ENCODE measurements around the gene GABBR1. TPM values are rescaled to one million over a fixed set of nuclear protein-coding genes. Genes with fewer than 3 reads are reported as not detected.

The GABBR1 gene
- total RNA-seq, 2 donors from 2014 or later = 16.4 to 32.0 TPM

- DNase-seq (ENCODE audit: low spot score) = no peak
- H3K36me3 ChIP-seq = peaks cover 17% of the 10 kb centered on the region
Observed at GRCh38 chr6:29598172-29598747, 34.7 kb downstream of the GABBR1 start.

GRCh38 chr6:29597184-29597583, 35.8 kb downstream of the GABBR1 start:
- H3K4me1 ChIP-seq = no peaks in the 10 kb centered on the region
- DNase-seq (ENCODE audit: low spot score) = no peak
- no peaks in the 10 kb centered on the region for H3K9me3 ChIP-seq
- H3K27ac ChIP-seq = no peak overlapping the region
- H3K36me3 ChIP-seq = peaks cover 7% of the 10 kb centered on the region
- H3K27me3 ChIP-seq = no peaks in the 10 kb centered on the region
- no peak for TF ChIP-seq CTCF (IDR thresholded peaks at IDR 0.05)
- H3K4me3 ChIP-seq = no peak overlapping the region

More at GRCh38 chr6:29598172-29598747, 34.7 kb downstream of the GABBR1 start:
- no peak overlapping the region for H3K4me3 ChIP-seq
- no peaks in the 10 kb centered on the region for H3K4me1 ChIP-seq
- H3K9me3 ChIP-seq = no peaks in the 10 kb centered on the region
- no peak for TF ChIP-seq CTCF (IDR thresholded peaks at IDR 0.05)
- no peak overlapping the region for H3K27ac ChIP-seq
- H3K27me3 ChIP-seq = no peaks in the 10 kb centered on the region

GRCh38 chr6:29596381-29596900, 36.5 kb downstream of the GABBR1 start:
- Histone ChIP-seq H3K9me3 (no peaks in the 10 kb centered on the region), H3K4me3 (no peak overlapping the region), H3K36me3 (no peaks in the 10 kb centered on the region), H3K27ac (no peak overlapping the region), H3K4me1 (no peaks in the 10 kb centered on the region), H3K27me3 (no peaks in the 10 kb centered on the region)
- DNase-seq (ENCODE audit: low spot score) = no peak
- TF ChIP-seq CTCF (IDR thresholded peaks at IDR 0.05) = no peak

- H3K27ac ChIP-seq = no peak overlapping the region
- H3K27me3 ChIP-seq = no peaks in the 10 kb centered on the region
- TF ChIP-seq CTCF (IDR thresholded peaks at IDR 0.05) = no peak
- no peaks in the 10 kb centered on the region for H3K9me3 ChIP-seq
- no peak for DNase-seq (ENCODE audit: low spot score)
- no peaks in the 10 kb centered on the region for H3K36me3 ChIP-seq
- H3K4me3 ChIP-seq = no peak overlapping the region
- no peaks in the 10 kb centered on the region for H3K4me1 ChIP-seq
Observed at GRCh38 chr6:29593199-29593855, 39.7 kb downstream of the GABBR1 start.

- no peak for TF ChIP-seq CTCF (IDR thresholded peaks at IDR 0.05)
- no peaks in the 10 kb centered on the region for H3K36me3 ChIP-seq
- H3K27me3 ChIP-seq = no peaks in the 10 kb centered on the region
- no peaks in the 10 kb centered on the region for H3K4me1 ChIP-seq
- DNase-seq (ENCODE audit: low spot score) = no peak
- H3K4me3 ChIP-seq = no peak overlapping the region
- H3K9me3 ChIP-seq = no peaks in the 10 kb centered on the region
- no peak overlapping the region for H3K27ac ChIP-seq
Observed at GRCh38 chr6:29591677-29592076, 41.3 kb downstream of the GABBR1 start.

Data from right atrium auricular region (tissue), 2 donors.